Measurements from ENCODE around the gene C3orf22.
"Not testable (repeated sequence)": the region's sequence is repeated elsewhere in the genome, so short reads cannot be mapped to it uniquely, and the experiment has no call there.

Gene C3orf22

DNA sequence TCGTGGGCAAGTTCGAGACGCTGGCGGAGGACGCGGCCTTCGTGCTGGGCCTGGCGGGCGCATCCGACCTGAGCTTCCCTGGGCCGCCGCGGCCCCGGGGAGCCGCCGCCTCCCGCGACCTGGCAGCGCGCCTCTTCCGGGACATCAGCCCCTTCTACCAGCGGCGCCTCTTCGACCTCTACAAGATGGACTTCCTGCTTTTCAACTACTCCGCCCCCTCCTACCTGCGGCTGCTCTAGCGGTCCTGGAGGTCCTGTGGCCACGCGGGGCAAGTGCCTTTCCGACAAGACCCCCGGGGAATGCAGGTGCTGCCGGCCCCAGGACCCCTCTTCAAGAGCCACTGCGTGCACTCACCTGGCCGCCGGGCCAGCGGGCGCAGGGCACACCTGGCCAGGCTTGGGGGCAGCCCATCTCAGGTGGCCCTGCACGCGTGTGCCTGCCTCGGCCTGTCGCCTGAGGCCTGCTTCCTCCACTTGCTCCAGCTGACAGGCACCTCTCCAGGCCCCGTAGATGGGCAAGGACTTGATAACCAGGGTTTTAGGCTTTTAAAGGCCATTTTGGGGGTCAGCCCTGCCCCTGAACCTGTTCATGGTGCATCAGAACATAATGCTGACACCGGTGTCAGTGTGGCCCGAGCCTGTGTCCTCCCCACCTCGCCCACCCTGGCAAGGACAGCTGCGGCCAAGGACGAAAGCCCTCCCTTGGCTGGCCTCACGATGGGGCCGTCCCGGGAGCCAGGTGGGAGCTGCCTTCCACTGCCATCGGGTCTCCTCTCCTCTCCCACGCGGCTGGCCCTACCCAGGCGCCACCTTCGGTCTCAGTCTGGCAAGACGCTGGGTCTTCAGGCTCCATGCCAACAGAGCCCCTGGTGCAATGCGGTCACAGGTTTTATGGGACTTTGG lies 16.1 kb downstream of the C3orf22 start:
- DNase-seq: no peak

DNA sequence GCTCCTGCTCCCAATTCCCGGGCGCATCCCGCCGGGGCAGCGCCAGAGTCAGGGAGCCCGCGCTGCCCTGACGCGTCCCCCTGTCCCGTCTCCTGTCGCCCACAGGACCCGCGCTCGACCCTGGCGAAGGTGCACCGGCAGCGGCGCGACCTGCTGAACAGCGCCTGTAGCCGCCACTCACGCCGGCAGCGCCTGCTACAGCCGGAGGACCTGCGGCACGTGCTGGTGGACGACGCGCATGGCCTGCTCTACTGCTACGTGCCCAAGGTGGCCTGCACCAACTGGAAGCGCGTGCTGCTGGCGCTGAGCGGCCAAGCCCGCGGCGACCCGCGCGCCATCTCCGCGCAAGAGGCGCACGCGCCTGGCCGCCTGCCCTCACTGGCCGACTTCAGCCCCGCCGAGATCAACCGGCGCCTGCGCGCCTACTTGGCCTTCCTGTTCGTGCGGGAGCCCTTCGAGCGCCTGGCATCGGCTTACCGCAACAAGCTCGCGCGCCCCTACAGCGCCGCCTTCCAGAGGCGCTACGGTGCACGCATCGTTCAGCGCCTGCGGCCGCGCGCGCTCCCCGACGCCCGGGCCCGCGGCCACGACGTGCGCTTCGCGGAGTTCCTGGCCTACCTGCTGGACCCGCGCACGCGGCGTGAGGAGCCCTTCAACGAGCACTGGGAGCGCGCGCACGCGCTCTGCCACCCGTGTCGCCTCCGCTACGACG lies 16.9 kb downstream of the C3orf22 start:
- no peak for DNase-seq

DNA sequence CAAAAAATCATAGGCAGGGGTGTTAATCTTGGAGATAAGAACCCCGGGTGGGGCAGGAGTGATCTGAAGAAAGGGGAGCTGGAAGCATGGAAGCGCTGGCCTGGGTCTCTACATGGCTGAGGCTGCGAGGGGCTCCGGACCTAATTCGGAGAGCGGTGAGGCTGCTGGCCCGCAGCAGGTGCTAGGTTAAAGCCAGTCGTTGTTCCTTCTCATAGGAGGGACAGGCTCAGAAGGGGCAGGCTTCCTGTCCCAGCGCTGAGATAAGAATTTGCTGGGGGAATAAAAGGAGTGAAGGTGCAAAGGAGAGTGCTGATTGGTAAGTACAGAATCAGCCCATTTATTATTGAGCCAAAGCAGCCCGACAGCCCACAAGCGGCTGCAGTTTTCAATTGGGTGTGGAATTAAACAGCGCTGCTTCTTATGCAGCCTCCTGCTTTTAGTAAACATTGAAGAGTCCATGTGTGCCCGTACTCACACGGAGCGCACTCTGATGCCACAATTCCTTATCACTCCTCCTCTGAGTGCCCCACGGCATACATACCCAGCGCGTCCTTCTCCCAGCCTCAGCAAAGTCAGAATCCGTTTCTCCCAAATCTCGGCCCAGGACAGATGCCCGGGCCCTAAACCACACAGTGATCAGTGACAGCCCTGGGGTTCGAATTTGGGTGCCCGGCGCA lies 17.6 kb downstream of the C3orf22 start:
- DNase-seq: no peak

DNA sequence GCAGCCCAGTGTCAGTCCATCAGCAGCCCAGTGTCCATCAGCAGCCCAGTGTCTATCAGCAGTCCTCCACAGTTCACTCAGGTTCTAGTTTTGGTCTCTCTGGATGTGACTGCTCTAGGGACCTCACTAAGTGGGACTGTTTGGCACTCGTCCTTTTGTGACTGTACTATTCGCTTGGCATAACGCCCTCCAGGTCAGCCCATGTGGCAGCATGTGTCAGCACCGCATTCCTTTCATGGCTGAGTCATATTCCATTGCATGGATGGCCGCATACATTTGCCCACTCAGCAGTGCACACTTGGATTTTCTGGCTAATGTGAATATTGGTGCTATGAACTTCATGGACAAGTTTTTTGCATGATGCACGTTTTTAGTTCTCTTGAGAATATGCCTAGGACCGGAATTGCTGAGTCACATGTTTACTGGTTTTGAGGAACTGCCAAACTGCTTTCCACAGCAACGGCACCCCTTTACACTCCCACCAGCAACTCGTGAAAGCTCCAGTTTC lies 18.3 kb downstream of the C3orf22 start:
- no peak for DNase-seq

DNA sequence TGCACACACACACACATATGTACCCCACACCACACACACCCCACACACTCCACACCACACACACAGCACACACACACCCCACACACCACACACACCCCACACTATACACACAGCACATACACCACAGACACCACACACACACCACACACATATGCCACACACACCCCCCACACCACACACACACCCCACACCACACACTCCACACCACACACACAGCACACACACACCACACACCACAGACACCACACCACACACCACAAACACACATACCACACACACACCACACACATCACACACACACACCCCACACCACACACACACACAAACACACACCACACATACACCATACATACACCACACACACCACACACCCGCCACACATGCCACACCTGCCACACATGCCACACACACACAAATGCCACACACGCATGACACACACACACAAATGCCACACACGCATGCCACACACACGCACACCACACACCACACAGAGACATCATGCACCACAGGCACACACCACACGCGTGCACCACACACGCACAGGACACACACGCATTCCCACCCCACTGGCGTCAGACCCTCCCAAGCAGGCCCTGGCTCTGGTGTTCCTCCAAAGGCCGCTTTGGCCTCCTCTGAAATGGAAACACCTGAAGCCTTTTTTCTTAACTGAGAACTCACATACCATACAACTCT lies 19.0 kb downstream of the C3orf22 start:
- no peak for DNase-seq

DNA sequence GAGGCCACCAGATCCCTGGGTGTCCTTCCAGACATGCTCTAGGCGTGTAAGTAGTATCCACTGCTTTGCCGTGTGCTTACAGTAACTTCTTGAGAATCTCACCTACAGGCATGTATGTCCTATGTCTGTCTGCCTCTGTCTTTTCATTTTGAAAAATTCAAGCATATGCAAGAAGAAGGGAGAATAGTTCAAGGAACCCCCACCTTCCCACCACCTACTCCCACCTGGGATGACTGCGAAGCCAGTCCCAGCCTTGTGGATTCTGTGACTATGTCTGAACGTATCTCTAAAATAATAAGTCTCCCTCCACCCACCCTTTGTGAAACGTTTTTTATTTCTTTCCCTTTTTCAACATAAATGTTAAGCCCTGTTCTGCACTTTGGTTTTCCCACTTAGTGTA lies 19.8 kb downstream of the C3orf22 start:
- DNase-seq: no peak

DNA sequence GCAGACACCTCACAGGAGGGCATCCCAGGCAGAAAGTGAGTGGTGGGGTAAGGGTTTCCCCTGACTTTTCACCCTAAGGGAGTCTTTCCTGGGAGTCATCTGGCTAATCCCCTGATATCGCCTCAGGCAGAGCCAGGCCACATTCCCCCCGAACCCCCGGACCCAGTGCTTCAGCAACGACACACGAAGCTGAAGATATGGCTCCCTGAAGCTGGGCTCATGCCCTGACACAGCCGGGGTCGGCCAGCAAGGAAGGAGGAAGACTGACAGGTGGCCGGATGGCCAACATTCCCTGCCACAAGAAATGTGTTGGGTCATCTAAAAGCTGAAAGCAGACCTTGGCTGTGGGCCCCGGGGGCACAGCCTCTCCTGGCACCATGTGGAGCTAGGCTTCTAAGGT lies 20.4 kb downstream of the C3orf22 start:
- no peak for DNase-seq

DNA sequence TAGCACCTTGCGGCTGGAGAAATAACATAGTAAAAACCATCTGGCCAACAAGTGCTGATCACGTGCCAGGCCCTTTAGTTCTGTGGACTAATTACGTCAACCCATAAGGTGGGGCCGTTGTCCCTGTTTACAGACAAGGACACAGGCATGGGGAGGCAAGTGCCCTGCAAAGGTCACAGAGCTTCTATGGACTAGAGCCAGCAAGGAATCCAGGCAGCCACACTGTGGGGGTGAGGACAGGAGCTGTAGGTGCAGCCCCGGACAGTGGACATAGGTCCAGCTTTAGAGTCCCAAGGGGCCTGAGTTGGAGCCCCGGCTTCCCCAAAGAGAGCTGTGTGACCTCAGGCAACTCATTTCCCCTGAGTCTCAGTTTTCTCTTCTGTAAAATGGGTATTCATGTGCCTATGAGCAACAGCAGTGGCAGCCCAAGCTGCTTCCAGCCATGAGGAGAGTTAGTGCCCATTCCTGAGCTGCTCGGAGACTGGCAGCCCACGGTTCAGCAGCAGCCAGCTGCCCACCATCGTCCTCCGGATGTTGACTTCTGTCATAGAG lies 20.9 kb downstream of the C3orf22 start:
- DNase-seq: no peak

DNA sequence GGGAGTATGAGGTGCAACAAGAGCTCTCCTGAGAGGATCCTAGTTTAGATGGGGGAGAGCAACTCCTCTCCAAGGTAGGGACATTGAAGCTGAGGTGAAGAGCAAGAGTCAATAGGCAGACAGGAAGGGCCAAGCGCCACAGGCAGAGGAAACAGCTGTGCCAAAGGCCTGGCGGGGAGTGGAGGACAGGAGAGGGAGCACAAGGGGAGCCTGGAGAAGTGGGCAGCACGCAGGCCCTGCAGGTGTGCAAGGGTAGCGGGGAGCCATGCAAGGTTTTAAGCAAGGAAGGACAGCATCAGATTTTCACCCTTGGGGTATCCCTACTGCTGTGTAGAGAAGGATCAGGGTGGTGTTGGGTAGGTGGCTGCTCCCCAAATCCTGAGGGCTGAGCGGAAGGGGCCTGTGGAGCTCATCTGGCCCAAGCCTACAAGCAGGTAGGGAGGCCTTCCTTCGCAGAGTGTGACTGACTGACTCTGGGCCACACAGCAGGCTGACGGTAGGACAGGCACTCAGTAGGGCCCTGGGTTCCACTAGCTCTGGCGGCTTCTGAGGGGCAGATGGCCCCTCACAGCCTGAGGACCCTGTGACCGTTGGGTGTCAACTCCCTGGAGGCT lies 21.5 kb downstream of the C3orf22 start:
- DNase-seq: no peak

DNA sequence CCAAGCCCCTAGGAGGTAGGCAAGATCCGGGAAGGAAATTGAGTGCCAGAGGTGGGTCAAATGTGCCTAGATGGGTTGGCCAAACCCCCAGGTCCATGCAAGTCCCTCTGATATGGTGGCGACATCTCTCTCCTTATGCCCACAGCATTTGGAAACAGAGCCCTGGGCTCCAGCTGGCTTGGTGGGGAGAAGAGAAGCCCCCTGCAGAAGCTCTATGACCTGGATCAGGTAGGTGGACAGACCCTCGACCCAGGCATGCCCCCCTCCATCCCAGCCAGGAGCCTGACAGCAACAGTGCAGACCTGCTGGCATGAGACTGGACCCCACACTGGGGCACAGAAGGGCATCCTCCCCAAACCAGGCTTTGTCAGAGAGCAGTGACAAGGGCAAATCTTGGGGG lies 22.6 kb downstream of the C3orf22 start:
- DNase-seq: no peak

DNA sequence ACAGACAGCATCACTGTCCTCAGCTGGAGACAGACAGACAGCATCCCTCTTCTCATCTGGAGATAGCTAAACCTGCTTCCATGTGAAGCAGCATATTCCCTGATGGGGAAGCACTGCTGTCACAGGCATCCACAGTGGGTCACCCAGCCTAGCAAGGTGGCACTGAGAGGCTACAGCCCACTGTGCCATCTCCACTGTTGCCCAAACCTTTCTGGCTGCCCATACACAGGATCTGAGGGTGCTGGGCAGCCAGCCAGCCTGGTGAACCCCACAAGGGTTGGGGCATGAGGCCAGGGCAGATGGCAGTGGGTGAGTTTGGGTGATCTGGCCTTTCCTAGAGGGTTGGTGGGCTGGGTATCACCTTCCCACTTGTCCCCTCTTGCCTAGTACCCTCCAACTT lies 23.1 kb downstream of the C3orf22 start:
- DNase-seq: no peak

DNA sequence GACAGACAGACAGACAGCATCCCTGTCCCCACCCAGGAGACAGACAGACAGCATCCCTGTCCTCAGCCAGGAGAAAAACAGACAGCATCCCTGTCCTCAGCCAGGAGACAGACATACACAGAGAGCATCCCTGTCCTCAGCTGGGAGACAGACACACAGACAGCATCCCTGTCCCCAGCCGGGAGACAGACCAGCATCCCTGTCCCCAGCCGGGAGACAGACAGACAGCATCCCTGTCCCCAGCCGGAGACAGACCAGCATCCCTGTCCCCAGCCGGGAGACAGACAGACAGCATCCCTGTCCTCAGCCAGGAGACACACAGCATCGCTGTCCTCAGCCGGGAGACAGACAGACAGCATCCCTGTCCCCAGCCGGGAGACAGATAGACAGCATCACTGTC lies 24.0 kb downstream of the C3orf22 start:
- DNase-seq: not testable (repeated sequence)

DNA sequence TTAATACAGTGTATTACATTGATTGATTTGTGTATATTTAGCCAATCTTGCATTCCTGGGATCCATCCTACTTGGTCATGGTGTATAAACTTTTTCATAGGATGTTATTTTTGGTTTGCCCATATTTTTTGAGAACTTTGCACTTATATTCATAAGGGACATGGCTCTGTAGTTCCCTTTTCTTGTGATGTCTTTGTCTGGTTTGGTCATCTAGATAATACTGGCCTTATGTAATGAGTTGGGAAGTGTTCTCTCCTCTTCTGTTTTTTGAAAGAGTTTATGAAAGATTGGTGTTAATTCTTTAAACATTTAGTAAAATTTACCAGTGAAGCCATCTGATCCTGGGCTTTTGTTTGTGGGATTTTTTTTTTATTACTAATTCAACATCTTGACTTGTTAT lies 25.2 kb downstream of the C3orf22 start:
- DNase-seq: no peak

DNA sequence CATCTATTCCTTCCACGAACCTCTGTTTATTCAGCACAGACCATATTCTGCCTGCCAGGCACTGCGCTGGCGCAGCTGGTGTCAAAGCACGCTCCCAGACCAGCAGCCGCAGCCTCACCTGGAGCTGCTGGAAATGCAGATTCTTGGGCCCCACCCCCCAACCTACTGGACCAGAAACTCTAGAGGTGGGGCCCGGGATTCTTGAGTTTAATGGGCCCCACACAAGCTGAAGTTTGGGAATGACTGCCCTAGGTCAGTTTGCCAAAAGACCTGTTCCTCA lies 27.7 kb downstream of the C3orf22 start:
- DNase-seq: no peak

DNA sequence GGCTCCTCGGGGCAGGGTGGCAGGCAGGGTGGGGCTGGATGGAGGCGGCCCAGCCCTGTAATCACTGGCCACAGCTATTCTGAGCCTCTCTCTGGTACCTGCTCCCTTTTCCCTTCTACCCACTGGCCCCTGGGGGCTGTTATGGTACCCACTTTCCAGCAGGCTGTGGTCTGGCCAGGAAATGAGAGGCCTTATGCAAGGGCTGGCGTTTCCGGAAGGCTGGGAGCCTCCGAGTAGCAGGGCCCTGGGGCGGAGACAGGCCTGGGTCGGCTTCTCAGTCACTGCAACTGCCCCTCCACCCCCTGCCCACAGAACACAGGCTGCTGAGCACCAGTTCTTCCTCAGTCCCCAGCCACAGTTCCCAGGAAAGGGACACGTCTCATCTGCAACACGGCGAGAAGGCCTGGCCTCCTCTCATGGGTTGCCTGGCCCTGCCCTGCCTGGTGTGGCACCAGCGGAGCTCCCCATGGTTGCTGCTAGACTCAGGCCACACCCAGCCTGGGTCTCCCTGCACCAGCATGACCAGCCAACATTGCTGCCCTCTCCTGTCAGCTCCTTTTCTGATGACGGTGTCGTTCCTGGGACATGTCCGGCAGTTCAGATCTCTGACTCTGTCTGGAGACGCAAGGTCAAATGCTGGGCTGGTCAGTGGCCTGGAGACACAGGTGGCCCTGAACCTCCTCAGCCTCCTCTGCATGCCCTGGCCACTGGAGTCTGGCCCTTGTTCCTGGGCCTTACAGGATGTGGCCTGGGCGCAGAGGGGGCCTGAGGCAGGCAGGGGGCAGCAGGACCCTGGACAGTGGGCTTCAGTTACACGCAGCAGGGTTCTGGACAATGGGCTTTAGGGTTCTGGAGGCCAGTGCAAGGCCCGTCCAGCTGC lies 28.3 kb downstream of the C3orf22 start:
- no peak for DNase-seq

DNA sequence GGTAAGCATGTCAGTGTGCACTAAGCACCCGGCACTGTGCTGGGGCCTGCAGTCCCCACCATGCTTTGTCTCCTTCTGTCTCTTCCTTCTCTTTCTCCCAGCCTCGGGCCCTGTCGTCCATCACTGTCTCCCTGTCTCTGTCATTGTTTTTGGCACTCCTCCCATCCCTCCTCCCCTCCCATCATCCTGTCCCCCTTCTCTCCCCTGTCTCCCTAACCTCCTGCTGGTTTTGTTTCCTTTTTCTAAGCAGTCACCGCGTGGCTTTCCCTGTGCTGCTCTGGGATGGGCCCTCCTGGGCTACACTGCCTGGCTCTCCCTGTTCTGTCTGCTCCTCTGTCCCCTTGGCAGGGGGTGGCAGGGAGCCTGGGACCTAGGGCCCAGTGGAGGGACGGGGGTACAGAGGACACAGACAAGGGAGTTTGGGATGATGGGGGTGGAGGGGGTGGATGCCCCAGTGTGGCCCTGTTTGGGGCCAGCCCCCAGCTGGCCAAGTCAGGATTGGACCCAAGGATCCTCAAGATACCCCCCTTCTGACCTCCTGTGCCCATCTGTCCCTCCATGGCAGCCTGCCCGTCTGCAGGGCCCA lies 29.1 kb downstream of the C3orf22 start:
- DNase-seq: no peak

DNA sequence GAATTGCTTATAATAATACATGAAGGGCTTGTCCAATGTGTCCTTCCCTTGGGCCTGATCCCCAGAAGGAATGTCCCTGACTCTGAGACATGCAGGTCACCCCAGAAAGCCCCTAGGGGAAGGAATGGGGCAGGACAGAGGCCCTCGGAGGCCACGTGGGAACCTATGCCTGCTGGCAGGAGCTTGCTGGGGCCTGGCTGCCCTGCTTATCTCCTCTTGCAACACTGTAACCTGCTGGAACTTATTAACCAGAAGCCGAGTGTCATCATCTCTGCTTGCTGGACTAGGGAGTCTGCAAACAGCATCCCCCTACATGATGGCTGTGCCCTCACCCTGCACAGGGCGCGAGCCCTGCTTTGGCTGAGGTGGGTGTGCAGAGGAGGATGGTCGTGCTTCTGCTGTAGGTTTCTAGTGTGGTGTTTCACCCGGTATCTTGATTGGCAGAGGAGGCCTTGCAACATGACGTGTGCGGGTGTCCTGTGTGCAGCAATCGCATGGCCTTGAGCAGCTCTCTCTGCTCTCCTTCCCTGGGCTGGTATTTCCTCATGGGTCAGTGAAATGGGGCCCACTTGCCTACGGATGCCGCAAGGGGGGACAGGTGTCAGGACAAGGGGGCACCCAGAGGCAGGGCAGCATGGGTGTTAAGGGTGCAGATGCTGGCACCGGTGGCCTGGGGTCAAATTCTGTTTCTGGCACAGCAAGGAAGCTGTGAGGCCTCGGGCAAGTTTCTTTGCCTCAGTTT lies 29.8 kb downstream of the C3orf22 start:
- DNase-seq: no peak

DNA sequence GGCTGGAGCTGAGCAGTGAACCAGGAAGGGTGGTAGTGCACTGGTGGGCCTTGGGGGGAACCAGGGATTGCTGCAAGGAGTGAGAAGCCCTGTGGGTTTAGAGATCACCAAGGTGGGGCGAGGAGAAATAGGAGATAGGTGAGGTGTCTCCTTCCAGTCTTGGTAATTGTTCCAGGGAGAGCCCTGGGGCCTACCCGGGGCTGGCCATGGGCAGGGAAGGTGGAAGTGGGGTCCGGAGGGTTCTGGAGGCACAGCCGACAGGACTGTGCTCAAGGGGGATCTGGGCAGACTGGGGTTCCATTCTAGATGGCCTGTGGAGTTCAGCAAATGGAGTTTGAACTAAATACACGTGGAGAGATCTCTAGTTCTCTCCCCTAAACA lies 30.3 kb downstream of the C3orf22 start:
- DNase-seq: no peak

DNA sequence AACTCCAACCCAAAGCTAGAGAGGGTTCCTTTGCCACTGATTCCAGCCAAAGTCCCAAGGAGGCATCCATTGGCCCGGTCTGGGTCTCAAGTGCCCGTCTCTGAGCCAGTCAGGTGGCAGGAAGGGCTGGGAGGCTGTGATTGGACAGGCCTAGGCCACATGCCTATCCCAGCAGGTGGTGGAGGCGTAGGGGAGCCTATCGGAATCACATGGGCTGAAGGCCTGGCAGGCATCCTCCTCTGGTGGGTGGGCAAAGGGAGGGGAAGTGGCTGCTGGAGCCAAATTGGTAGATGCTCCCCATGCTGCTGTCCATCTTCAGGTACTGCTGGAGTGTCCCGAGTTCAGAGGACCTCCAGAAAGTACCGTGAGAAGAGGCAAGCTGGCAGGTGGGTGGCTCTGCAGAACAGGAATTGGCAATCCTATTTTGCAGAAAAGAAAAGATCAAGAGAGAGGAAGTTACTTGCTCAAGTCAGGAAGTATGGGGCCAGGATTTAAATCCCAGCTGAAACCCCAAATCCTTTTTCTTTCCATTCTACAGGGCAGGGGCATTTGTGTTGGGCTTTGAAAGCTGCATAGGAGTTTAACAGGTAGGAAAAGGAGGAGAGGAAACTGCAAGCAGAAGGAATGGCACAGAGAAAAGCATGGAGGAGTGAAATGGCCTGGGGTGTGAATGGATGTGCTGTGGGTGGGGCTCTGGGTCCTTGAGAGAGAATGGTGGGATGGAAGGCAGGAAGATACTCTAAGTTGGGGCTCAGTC lies 31.1 kb downstream of the C3orf22 start:
- no peak for DNase-seq

DNA sequence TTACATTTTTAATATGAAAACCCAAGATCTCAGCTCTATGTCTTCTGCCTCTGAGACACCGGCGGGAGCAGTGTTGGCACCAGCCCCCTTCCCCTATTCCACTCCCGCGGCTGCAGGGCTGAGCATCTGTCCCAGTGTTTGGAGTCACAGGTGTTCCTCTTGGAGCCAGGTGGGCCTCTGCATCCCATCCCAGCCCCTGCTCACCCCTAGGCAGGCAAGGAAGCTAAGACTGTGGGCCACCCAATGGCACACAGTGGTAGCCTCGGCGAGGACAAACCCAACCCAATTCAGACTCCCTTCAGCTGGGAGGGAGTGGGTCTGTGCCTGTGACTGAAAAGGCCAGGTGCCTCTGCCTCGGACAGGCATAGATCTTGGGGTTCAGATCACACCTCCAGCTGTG lies 31.7 kb downstream of the C3orf22 start:
- no peak for DNase-seq
